ENCODE data around the gene NRF1. TPM values are rescaled to one million over a fixed set of nuclear protein-coding genes. Genes with fewer than 3 reads are reported as not detected.

The NRF1 gene
- total RNA-seq, 1 donor from 2014 or later, result 25.6 TPM

DNA sequence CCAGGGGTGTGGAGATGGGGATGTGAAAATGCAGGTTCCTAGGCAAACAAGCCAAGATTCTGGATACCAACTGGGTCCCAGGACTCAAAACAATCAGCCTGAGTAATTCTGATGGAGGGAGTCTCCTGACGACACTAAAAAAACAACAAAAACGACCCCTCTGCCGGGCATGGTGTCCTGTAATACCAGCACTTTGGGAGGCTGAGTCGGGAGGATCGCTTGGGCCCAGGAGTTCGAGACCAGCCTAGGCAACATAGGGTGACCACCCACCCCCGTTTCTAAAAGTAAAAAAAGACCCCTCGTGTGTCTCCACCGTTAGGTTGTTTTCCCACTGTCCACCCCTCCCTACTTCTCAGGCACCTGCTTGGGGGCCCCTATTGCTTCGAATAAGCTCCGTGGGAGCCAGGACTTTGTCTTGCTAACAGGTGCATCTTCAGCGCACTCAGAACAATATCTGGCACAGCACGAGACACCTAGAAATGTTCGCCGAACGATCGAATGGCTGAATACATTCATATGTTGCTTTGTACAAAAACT, 743 bp upstream of the NRF1 start:
- H3K27me3 Mint-ChIP-seq, result no peaks in the 10 kb centered on the region
- TF ChIP-seq, protein P1, sequence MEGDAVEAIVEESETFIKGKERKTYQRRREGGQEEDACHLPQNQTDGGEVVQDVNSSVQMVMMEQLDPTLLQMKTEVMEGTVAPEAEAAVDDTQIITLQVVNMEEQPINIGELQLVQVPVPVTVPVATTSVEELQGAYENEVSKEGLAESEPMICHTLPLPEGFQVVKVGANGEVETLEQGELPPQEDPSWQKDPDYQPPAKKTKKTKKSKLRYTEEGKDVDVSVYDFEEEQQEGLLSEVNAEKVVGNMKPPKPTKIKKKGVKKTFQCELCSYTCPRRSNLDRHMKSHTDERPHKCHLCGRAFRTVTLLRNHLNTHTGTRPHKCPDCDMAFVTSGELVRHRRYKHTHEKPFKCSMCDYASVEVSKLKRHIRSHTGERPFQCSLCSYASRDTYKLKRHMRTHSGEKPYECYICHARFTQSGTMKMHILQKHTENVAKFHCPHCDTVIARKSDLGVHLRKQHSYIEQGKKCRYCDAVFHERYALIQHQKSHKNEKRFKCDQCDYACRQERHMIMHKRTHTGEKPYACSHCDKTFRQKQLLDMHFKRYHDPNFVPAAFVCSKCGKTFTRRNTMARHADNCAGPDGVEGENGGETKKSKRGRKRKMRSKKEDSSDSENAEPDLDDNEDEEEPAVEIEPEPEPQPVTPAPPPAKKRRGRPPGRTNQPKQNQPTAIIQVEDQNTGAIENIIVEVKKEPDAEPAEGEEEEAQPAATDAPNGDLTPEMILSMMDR (conservative IDR thresholded peaks at IDR 0.05), result no peak
- H3K36me3 Mint-ChIP-seq, result peaks cover 32% of the 10 kb centered on the region
- H3K4me1 Mint-ChIP-seq (ENCODE audit: unreplicated experiment), result peaks cover 29% of the 10 kb centered on the region
- H3K4me3 Mint-ChIP-seq, result peak overlapping the region; percentile 99
- DNase-seq (ENCODE audit: extremely low spot score, unreplicated experiment), result no peak
- H3K9me3 Mint-ChIP-seq, result no peaks in the 10 kb centered on the region
- H3K27ac Mint-ChIP-seq, result peak overlapping the region; percentile 96

DNA sequence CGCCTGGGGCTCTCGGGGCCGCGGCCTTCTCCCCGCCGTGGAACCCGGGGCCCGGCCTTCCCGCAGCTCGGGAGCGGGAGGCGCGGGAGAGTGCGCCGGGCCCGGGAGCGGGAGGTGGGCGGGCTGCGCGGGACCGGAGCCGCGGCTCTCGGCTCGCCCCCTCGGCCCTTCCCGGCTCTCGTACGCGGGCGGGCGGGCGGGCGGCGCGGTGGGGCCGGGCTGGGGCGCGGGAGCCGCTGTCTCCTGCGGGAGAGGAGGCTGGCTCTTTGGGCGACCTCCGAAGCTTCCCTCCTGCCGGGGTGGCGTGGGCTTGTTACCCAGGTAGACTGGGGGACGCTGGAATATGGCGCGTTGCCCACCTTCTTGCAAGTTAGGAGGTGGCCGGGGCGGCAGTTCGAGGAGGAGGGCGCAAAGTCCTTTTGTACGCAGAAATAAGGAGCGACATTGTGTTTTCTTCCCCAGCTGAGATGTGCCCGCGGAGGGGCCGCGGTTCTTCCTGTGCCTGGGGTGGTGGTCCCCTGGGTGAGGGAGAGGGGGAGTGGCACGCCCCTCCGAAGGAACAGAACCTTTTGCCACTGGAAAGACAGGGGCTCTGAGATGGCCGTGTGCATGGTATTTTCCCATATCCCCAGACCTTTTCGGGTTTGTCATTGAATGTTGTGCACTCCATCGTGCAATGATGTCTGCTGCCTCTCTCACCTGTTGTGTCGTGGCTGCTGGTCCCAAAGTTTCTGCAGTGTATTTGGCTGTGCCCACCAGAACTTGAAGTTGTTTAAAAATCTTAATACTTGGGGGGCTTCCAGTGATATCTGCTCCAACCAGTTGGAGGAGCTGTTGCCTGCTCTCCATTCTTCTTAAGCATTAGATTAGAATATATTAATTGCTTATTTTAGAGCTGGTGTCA, 844 bp downstream of the NRF1 start:
- H3K4me1 Mint-ChIP-seq (ENCODE audit: unreplicated experiment), result peaks cover 36% of the 10 kb centered on the region
- no peaks in the 10 kb centered on the region for H3K9me3 Mint-ChIP-seq
- no peaks in the 10 kb centered on the region for H3K27me3 Mint-ChIP-seq
- H3K4me3 Mint-ChIP-seq, result peak overlapping the region; percentile 98
- H3K27ac Mint-ChIP-seq, result peak overlapping the region; percentile 96
- TF ChIP-seq, protein P1 (conservative IDR thresholded peaks at IDR 0.05), result peak; percentile 74
- H3K36me3 Mint-ChIP-seq, result peaks cover 22% of the 10 kb centered on the region
- no peak for DNase-seq (ENCODE audit: extremely low spot score, unreplicated experiment)

DNA sequence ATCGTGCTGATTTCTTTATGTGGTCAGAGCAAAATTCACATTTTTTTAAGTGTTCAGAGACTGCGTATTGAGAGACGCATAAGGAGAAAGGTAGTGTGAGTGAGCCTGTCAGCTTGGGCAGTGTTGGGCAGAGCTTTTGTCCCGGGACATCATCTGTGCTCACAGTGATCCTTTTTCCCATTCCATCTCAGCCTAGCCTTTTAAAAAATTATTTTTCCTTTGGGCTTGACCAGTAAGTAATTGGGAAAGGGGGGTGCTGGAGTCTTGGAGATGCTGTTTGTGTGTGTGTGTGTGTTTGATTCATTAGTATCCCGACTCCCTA, 1.5 kb downstream of the NRF1 start:
- no peak for DNase-seq (ENCODE audit: extremely low spot score, unreplicated experiment)
- peaks cover 42% of the 10 kb centered on the region for H3K4me1 Mint-ChIP-seq (ENCODE audit: unreplicated experiment)
- H3K9me3 Mint-ChIP-seq, result peaks cover 2% of the 10 kb centered on the region
- no peaks in the 10 kb centered on the region for H3K27me3 Mint-ChIP-seq
- TF ChIP-seq, protein P1 (conservative IDR thresholded peaks at IDR 0.05), result peak; percentile 5
- peaks cover 24% of the 10 kb centered on the region for H3K36me3 Mint-ChIP-seq
- H3K27ac Mint-ChIP-seq, result peak overlapping the region; percentile 96
- H3K4me3 Mint-ChIP-seq, result peak overlapping the region; percentile 98

DNA sequence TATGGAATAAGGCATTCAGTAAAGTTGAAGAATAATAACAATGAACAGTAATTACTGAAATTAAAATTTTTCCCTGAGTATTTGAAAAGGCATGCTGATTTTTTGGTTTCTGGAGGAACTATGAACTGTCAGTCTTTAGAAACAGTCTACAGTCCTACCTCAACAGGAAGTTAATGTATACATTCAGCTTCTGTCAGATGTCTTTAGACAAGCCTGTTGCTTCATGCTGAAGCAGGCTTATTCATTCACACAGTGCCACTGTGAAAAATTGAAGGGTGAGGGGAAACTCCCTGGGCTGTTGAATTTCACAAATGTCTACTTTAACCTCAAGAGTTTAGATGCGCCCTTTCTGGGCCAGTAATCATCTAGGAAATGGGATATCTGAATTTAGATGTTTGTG, 3.5 kb downstream of the NRF1 start:
- Mint-ChIP-seq H3K36me3 (peaks cover 15% of the 10 kb centered on the region), H3K4me1 (ENCODE audit: unreplicated experiment) (peaks cover 35% of the 10 kb centered on the region), H3K9me3 (peaks cover 4% of the 10 kb centered on the region), H3K27ac (peak overlapping the region; percentile 84), H3K27me3 (no peaks in the 10 kb centered on the region), H3K4me3 (peak overlapping the region; percentile 77)
- TF ChIP-seq, protein P1 (conservative IDR thresholded peaks at IDR 0.05), result no peak
- DNase-seq (ENCODE audit: extremely low spot score, unreplicated experiment), result no peak

DNA sequence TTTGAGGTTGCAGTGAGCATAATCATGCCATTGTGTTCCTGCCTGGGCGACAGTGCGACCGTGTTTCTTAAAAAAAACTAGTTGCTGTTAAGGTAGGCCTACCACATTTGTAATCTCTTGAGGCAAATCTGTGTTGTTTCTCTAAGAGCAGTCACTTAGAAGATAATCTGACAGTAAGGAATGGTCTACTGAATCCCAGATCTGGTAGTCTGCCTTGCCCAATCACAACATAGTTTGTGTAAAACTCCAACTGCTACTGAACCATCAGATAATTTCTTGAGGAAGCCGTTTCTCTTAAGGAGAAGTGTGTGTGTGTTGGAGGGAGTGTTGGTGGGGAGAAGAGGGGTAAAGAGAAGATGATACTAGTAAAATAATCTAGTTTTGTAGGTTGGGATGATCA, 5.0 kb downstream of the NRF1 start:
- TF ChIP-seq, protein P1 (conservative IDR thresholded peaks at IDR 0.05), result no peak
- Mint-ChIP-seq H3K27ac (no peak overlapping the region), H3K27me3 (no peaks in the 10 kb centered on the region), H3K9me3 (peaks cover 4% of the 10 kb centered on the region), H3K4me3 (no peak overlapping the region), H3K4me1 (ENCODE audit: unreplicated experiment) (peaks cover 35% of the 10 kb centered on the region), H3K36me3 (peaks cover 16% of the 10 kb centered on the region)
- DNase-seq (ENCODE audit: extremely low spot score, unreplicated experiment), result no peak
